Measurements from ENCODE around the gene FIS1.
"Not testable (repeated sequence)": the region's sequence is repeated elsewhere in the genome, so short reads cannot be mapped to it uniquely, and the experiment has no call there.

Gene FIS1

DNA sequence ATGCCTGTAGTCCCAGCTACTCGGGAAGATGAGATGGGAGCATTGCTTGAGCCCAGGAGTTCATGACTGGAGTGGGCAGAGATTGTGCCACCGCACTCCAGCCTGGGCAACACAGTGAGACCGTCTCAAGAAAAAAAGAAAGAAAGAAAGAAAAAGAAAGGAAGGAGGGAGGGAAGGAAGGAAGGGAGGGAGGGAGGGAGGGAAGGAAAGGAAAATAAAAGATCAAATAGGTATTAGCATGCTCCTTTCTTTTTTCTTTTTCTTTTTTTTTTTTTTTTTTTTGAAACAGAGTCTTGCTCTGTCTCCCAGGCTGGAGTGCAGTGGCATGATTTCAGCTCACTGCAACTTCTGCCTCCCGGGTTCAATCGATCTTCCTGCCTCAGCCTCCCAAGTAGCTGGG, 8.3 kb upstream of the FIS1 start:
- DNase-seq, result not testable (repeated sequence)

GRCh38 chr7:101251871-101252659, 7.2 kb upstream of the FIS1 start:
- DNase-seq, result peak; percentile 99

DNA sequence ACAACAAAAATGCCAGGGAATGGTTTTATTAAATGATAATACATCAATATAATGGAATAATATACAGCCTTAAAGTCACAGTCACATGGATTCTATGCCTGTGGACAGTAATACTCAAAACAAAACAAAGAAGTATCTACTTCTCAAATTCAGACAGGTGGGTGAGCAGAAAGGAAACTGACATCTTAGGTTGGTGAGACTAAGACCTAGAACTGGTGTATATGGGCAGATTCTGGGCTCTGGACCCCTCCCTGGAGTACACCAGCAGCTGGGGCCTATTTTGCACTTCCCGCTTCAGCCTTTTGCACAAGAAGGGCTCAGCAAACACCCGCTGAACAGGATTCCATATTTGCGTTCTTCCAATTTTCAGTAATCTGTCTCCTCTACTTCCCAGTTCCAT, 5.4 kb upstream of the FIS1 start:
- DNase-seq, result no peak

DNA sequence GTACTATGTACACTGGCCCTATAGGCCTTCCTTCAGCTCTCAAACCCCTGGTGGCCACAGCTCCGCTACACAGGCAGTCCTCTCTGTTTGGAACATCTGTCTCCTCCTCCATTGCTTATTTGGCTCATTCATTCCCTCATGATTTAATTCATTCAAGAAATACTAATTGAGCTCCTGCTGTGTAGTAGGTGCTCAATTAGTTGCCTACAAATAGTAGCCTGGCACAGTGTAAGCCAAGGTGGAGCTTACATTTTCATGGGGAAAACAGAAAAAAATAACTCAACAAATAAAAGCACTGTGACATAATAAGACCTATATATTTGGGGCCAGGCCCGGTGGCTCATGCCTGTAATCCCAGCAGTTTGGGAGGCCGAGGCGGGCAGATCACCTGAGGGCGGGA, 3.4 kb upstream of the FIS1 start:
- DNase-seq, result no peak

DNA sequence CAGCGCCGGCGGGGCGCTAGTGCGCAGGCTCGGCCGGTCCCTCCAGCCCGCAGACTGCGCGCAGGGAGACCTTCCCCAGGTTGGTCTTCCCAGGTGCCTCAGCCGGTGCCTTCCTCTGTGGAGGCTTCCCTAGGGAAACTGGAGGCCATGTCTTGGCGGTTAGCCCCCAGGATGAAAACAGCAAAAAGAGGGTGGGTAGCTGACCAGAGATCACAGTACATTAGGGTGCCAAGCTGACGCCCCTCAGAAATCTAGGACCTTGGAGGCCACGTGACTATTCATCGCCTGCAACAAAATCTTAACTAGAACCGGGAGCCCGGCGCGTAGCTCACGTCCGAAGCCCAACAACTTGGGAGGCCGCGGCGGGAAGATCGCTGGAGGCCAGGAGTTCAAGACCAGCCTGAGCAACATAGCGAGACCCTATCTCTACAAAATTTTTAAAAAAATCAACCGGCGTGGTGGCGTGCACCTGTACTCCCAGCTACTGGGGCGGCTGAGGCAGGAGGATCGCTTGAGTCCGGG, 327 bp upstream of the FIS1 start:
- no peak for DNase-seq

GRCh38 chr7:101243646-101244374, 1.1 kb downstream of the FIS1 start:
- no peak for DNase-seq

- DNase-seq, result no peak
Measured at GRCh38 chr7:101241443-101242349, 3.2 kb downstream of the FIS1 start.

DNA sequence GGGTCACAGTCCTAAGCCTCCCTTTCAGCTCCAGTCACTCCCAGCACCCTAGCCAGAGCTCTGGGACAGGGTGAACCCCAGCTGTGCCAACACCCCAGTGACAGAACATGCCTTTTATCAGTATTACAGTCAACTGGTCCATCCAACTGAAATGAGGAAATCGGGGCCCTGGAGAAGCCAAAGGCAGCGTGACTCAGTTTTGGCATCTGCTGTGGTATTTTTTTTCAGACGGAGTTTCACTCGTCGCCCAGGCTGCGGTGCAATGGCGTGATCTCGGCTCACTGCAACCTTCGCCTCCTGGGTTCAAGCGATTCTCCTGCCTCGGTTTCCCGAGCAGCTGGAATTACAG, 3.9 kb downstream of the FIS1 start:
- DNase-seq, result no peak

- no peak for DNase-seq
Measured at GRCh38 chr7:101240226-101241014, 4.5 kb downstream of the FIS1 start.

- no peak for DNase-seq
Measured at GRCh38 chr7:101239951-101240220, 5.0 kb downstream of the FIS1 start.

DNA sequence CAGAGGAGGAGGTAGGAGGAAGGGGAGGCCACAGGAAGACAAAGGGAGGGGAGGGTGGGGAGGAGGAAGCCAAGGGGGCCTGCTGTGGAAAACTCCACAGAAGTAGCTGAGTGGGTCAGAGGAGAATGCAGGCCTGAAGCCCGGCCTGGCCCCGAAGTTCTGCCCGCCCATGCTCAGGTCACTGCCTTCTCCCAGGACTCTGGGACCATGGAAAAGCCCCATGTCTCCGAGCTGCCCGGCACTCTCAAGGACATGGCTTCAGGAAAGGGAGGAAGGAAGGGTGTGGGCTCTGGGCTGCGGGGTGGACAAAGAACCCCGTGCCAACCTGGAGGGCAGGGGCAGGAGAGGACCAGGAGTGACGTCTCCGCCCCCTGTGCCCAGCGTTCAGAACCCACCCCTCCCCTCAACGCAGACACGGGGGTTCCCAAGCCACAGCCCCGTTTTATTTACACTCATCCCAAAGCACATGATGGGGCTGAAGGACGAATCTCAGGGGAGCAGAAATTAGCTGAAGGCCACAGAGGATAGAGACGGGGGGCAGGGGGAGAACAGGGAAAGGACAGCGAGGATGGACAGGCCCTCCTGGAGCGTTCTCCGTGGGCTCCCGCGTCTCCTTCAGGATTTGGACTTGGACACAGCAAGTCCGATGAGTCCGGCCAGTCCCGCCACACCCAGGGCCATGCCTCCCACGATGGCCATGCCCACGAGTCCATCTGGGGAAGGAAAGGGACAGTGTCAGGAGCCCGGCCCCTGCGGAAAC, 5.5 kb downstream of the FIS1 start:
- no peak for DNase-seq

GRCh38 chr7:101238226-101239182, 6.4 kb downstream of the FIS1 start:
- no peak for DNase-seq

GRCh38 chr7:101237206-101238067, 7.4 kb downstream of the FIS1 start, which contains the start of gene CLDN15:
Gene CLDN15, minus strand, starts transcription at chr7:101237802. Its CDS starts 221 bp downstream, at chr7:101237581.
- peak; percentile 84 for DNase-seq

DNA sequence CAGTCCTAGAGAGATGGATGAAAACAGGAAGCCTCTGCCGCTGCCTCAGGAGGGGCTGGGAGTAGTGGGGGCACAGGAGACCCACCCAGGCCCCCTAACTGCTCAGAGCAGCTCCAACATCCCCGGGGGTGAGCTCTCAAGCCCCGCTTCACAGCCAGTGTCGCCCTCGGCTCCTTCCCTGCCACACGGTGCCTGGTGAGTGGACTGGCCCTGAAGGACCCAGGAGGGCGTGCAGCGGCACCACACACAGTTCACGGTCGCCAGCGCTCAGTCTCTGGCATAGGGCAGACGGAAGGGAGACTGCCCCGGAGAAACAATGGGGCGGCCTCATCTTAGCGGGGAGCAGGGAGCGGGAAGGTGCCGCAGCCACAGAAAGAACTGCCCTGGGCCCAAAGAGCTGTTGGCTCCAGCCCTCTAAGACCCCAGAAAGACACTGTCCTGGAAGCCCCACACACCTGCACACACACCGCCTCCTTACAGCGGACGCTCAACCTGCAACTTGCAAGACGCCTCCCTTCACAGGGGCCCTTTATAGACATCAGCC, 8.5 kb downstream of the FIS1 start:
- DNase-seq, result no peak

DNA sequence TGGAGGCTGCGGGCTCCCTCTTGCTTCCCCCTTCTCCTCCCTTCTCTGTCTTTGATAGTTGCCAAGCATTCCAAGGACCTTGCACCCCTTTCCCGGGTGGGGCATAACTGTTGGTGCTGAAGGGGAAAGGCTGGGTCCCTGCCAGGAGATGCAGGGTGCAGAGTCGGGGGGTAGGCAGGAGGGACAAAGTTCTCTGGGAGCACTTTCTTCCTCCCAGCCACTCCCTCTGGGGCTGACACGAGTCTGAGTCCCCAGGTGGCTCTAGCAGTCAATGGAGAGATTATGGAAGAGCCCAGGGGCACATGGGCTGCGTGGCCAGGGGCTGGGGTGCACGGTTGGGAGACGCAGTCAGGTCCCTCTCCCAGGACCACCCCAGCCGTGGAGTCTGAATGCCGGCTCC, 9.4 kb downstream of the FIS1 start:
- DNase-seq, result no peak

GRCh38 chr7:101235050-101235449, 9.8 kb downstream of the FIS1 start:
- no peak for DNase-seq

GRCh38 chr7:101234636-101235035, 10.2 kb downstream of the FIS1 start:
- no peak for DNase-seq

GRCh38 chr7:101233907-101234547, 10.9 kb downstream of the FIS1 start:
- DNase-seq, result no peak

Data from right hindlimb (tissue), 1 donor.